Neural progenitor cell (in vitro differentiated cells): Measurements from ENCODE around the gene MPZ. TPM values are rescaled to one million over a fixed set of nuclear protein-coding genes. Genes with fewer than 3 reads are reported as not detected.
"Not testable (repeated sequence)": the region's sequence is repeated elsewhere in the genome, so short reads cannot be mapped to it uniquely, and the experiment has no call there.

Experiments
- DNase-seq: peaks from one replicate; pipeline ENCODE4 v3.0.0-alpha.2; 2016; ENCODE audit warnings: low spot score
- H2AFZ ChIP-seq: fragments of 200-600 bp; sonication (generic); replicated peaks from 2 replicates; pipeline ENCODE4 v1.6.1; 2016; ENCODE audit warnings: antibody characterized with exemption
- H3F3A ChIP-seq: fragments of 200-600 bp; sonication (generic); 2 replicates; pipeline ENCODE4 v1.6.1; 2016; ENCODE audit warnings: antibody characterized with exemption, low read depth
- H3K27ac ChIP-seq: fragments of 200-600 bp; sonication (generic); 2 replicates; pipeline ENCODE4 v1.5.1; 2016; ENCODE audit warnings: mild to moderate bottlenecking
- H3K27me3 ChIP-seq: fragments of 200-600 bp; sonication (generic); 2 replicates; pipeline ENCODE4 v1.6.1; 2016; ENCODE audit warnings: mild to moderate bottlenecking, moderate library complexity
- H3K36me3 ChIP-seq: fragments of 200-600 bp; sonication (generic); 2 replicates; pipeline ENCODE4 v1.5.1; 2016
- H3K4me1 ChIP-seq: fragments of 200-600 bp; sonication (generic); 2 replicates; pipeline ENCODE4 v1.6.1; 2016; ENCODE audit warnings: mixed run types
- H3K4me2 ChIP-seq: fragments of 200-600 bp; sonication (generic); 2 replicates; pipeline ENCODE4 v1.6.1; 2016
- H3K4me3 ChIP-seq: fragments of 200-600 bp; sonication (generic); 2 replicates; pipeline ENCODE4 v1.5.1; 2016
- H3K79me2 ChIP-seq: fragments of 200-600 bp; sonication (generic); 2 replicates; pipeline ENCODE4 v1.6.1; 2016; ENCODE audit warnings: low read depth
- H3K9ac ChIP-seq: fragments of 200-600 bp; sonication (generic); 2 replicates; pipeline ENCODE4 v1.6.1; 2016
- H3K9me3 ChIP-seq: fragments of 200-600 bp; sonication (generic); 2 replicates; pipeline ENCODE4 v1.5.1; 2016; ENCODE audit warnings: low read depth
- H4K20me1 ChIP-seq: fragments of 200-600 bp; sonication (generic); 2 replicates; pipeline ENCODE4 v1.6.1; 2016; ENCODE audit warnings: low read depth
- H3K27ac Mint-ChIP-seq: 3 replicates; pipeline ENCODE4 v1.8.0; 2021; ENCODE audit warnings: mixed read lengths
- H3K27me3 Mint-ChIP-seq: 2 replicates; pipeline ENCODE4 v1.8.0; 2022; ENCODE audit warnings: low read depth, mild to moderate bottlenecking, inconsistent platforms, moderate library complexity, mixed read lengths; ENCODE audit not compliant: insufficient read depth
- H3K36me3 Mint-ChIP-seq: 3 replicates; pipeline ENCODE4 v1.8.0; 2021; ENCODE audit warnings: mixed read lengths
- H3K4me1 Mint-ChIP-seq: 3 replicates; pipeline ENCODE4 v1.8.0; 2021; ENCODE audit warnings: mixed read lengths
- H3K4me3 Mint-ChIP-seq: 3 replicates; pipeline ENCODE4 v1.8.0; 2021; ENCODE audit warnings: mild to moderate bottlenecking, moderate library complexity, mixed read lengths
- H3K9me3 Mint-ChIP-seq: 3 replicates; pipeline ENCODE4 v1.8.0; 2020; ENCODE audit warnings: mixed read lengths
- CTCF ChIP-seq: fragments of 200-600 bp; sonication (generic); IDR thresholded peaks from 2 replicates; pipeline ENCODE4 v1.5.1; 2017; ENCODE audit warnings: antibody characterized with exemption, mild to moderate bottlenecking
- EZH2 ChIP-seq: fragments of 200-600 bp; sonication (generic); IDR thresholded peaks from 2 replicates; pipeline ENCODE4 v1.6.1; 2017; ENCODE audit warnings: antibody characterized with exemption, mild to moderate bottlenecking, moderate library complexity
- EZH2phosphoT487 ChIP-seq: fragments of 200-600 bp; sonication (generic); IDR thresholded peaks from 2 replicates; pipeline ENCODE4 v1.6.1; 2017; ENCODE audit warnings: antibody characterized with exemption
- total RNA-seq: library from RNA; depleted of rRNA; stranded (reverse); fragments of >200 nt; gene quantifications from 2 replicates; pipeline ENCODE4 v1.2.3, GENCODE V29; 2015; ENCODE audit warnings: low replicate concordance

MPZ gene
- total RNA-seq, 1 donor from 2014 or later = 1.1 TPM

GRCh38 chr1:161335796-161336195 lies 26.0 kb upstream of the MPZ start:
- Histone ChIP-seq H4K20me1 (no peaks in the 10 kb centered on the region), H3K9me3 (no peaks in the 10 kb centered on the region), H3K4me1 (no peaks in the 10 kb centered on the region), H3K4me2 (no peak overlapping the region), H3K27me3 (no peaks in the 10 kb centered on the region), H2AFZ (no peak overlapping the region), H3F3A (no peaks in the 10 kb centered on the region), H3K36me3 (peaks cover 4% of the 10 kb centered on the region), H3K27ac (no peak overlapping the region), H3K9ac (no peak overlapping the region), H3K79me2 (no peaks in the 10 kb centered on the region), H3K4me3 (no peak overlapping the region)
- TF ChIP-seq EZH2phosphoT487 (no peak), EZH2 (no peak), CTCF (no peak)
- DNase-seq = no peak
- Mint-ChIP-seq H3K36me3 (peaks cover 17% of the 10 kb centered on the region), H3K4me1 (no peaks in the 10 kb centered on the region), H3K4me3 (no peak overlapping the region), H3K9me3 (no peaks in the 10 kb centered on the region), H3K27me3 (peaks cover 2% of the 10 kb centered on the region), H3K27ac (no peak overlapping the region)

GRCh38 chr1:161333166-161333565 lies 23.4 kb upstream of the MPZ start:
- no peak overlapping the region for H3K4me3 Mint-ChIP-seq

GRCh38 chr1:161330346-161330745 lies 20.6 kb upstream of the MPZ start:
- Mint-ChIP-seq H3K27me3 (no peaks in the 10 kb centered on the region), H3K27ac (no peak overlapping the region), H3K4me3 (no peak overlapping the region), H3K36me3 (peaks cover 16% of the 10 kb centered on the region), H3K9me3 (no peaks in the 10 kb centered on the region), H3K4me1 (no peaks in the 10 kb centered on the region)
- H3F3A ChIP-seq = no peaks in the 10 kb centered on the region
- no peak overlapping the region for H3K4me3 ChIP-seq
- no peaks in the 10 kb centered on the region for H3K4me1 ChIP-seq
- no peak for DNase-seq
- peaks cover 4% of the 10 kb centered on the region for H3K36me3 ChIP-seq
- no peaks in the 10 kb centered on the region for H4K20me1 ChIP-seq
- no peak for TF ChIP-seq CTCF
- no peak for TF ChIP-seq EZH2
- no peak for TF ChIP-seq EZH2phosphoT487
- H3K27me3 ChIP-seq = no peaks in the 10 kb centered on the region
- H3K4me2 ChIP-seq = no peak overlapping the region
- H3K27ac ChIP-seq = no peak overlapping the region
- H3K9ac ChIP-seq = no peak overlapping the region
- H2AFZ ChIP-seq = no peak overlapping the region
- no peaks in the 10 kb centered on the region for H3K79me2 ChIP-seq
- H3K9me3 ChIP-seq = no peaks in the 10 kb centered on the region

More at GRCh38 chr1:161333166-161333565, 23.4 kb upstream of the MPZ start:
- Mint-ChIP-seq H3K27me3 (no peaks in the 10 kb centered on the region), H3K27ac (no peak overlapping the region), H3K36me3 (peaks cover 12% of the 10 kb centered on the region), H3K4me1 (no peaks in the 10 kb centered on the region), H3K9me3 (no peaks in the 10 kb centered on the region)
- Histone ChIP-seq H3K4me2 (no peak overlapping the region), H3K27ac (no peak overlapping the region), H3F3A (no peaks in the 10 kb centered on the region), H4K20me1 (no peaks in the 10 kb centered on the region), H3K4me3 (no peak overlapping the region), H2AFZ (no peak overlapping the region), H3K4me1 (no peaks in the 10 kb centered on the region), H3K36me3 (peaks cover 4% of the 10 kb centered on the region), H3K27me3 (no peaks in the 10 kb centered on the region), H3K79me2 (no peaks in the 10 kb centered on the region), H3K9ac (no peak overlapping the region), H3K9me3 (no peaks in the 10 kb centered on the region)
- TF ChIP-seq EZH2 (no peak), EZH2phosphoT487 (no peak), CTCF (no peak)
- no peak for DNase-seq

- H3K4me3 ChIP-seq = no peak overlapping the region
- H3K27me3 ChIP-seq = no peaks in the 10 kb centered on the region
- no peak for DNase-seq
- Mint-ChIP-seq H3K36me3 (peaks cover 12% of the 10 kb centered on the region), H3K27me3 (no peaks in the 10 kb centered on the region), H3K27ac (no peak overlapping the region), H3K9me3 (no peaks in the 10 kb centered on the region), H3K4me1 (no peaks in the 10 kb centered on the region), H3K4me3 (no peak overlapping the region)
- peaks cover 13% of the 10 kb centered on the region for H4K20me1 ChIP-seq
- H3K4me2 ChIP-seq = no peak overlapping the region
- H3K36me3 ChIP-seq = no peaks in the 10 kb centered on the region
- H3F3A ChIP-seq = no peaks in the 10 kb centered on the region
- no peak overlapping the region for H2AFZ ChIP-seq
- no peak for TF ChIP-seq EZH2phosphoT487
- no peak for TF ChIP-seq EZH2
- no peak for TF ChIP-seq CTCF
- no peak overlapping the region for H3K27ac ChIP-seq
- no peaks in the 10 kb centered on the region for H3K4me1 ChIP-seq
- peaks cover 36% of the 10 kb centered on the region for H3K79me2 ChIP-seq
- H3K9me3 ChIP-seq = no peaks in the 10 kb centered on the region
- no peak overlapping the region for H3K9ac ChIP-seq
Observed at GRCh38 chr1:161324020-161324419, 14.3 kb upstream of the MPZ start.

- H3K9me3 ChIP-seq, H3K36me3 Mint-ChIP-seq, H3K36me3 ChIP-seq, H3K27ac Mint-ChIP-seq, H3K27me3 Mint-ChIP-seq, H3K27ac ChIP-seq, H3K9ac ChIP-seq, H2AFZ ChIP-seq, H3K9me3 Mint-ChIP-seq, H3K27me3 ChIP-seq: not testable (repeated sequence)
- Histone ChIP-seq H4K20me1 (peaks cover 53% of the 10 kb centered on the region), H3K79me2 (peaks cover 61% of the 10 kb centered on the region), H3F3A (peaks cover 20% of the 10 kb centered on the region), H3K4me3 (peak overlapping the region; percentile 34), H3K4me2 (peak overlapping the region; percentile 91), H3K4me1 (peaks cover 18% of the 10 kb centered on the region)
- Mint-ChIP-seq H3K4me1 (peaks cover 24% of the 10 kb centered on the region), H3K4me3 (peak overlapping the region; percentile 98)
- peak; percentile 55 for DNase-seq
Observed at GRCh38 chr1:161315841-161316674, 6.3 kb upstream of the MPZ start.
